Sigmoid colon (tissue), 7 donors: ENCODE measurements around the gene DLX5. TPM values are rescaled to one million over a fixed set of nuclear protein-coding genes. Genes with fewer than 3 reads are reported as not detected.

Experiments used
- DNase-seq: peaks from one replicate; pipeline ENCODE4 v3.0.0-alpha.2; 2019
- H3K27ac ChIP-seq, 4 donors: fragments of 200-600 bp; sonication (generic); one replicate each; pipeline ENCODE4 v1.5.1; 2016 to 2019; ENCODE audit warnings: mild to moderate bottlenecking in 1 of 4
- H3K27me3 ChIP-seq, 3 donors: fragments of 200-600 bp; sonication (generic); one replicate each; pipeline ENCODE4 v1.5.1; 2019; ENCODE audit warnings: mild to moderate bottlenecking in 1 of 3
- H3K36me3 ChIP-seq, 4 donors: fragments of 200-600 bp; sonication (generic); one replicate each; pipeline ENCODE4 v1.5.1; 2016 to 2019
- H3K4me1 ChIP-seq, 4 donors: fragments of 200-600 bp; sonication (generic); one replicate each; pipeline ENCODE4 v1.5.1; 2017 to 2019
- H3K4me3 ChIP-seq, 4 donors: fragments of 200-600 bp; sonication (generic); one replicate each; pipeline ENCODE4 v1.5.1; 2017 to 2019; ENCODE audit warnings: mild to moderate bottlenecking in 2 of 4, moderate library complexity in 1 of 4
- H3K9me3 ChIP-seq, 4 donors: fragments of 200-600 bp in 3 of 4; sonication (generic) in 3 of 4; one replicate each; pipeline versions ENCODE4 v1.5.1 to v1.6.1; 2013 to 2019
- CTCF ChIP-seq, 4 experiments: fragments of 450-650 bp in 3 of 4; fragments of 200-600 bp in 1 of 4; IDR thresholded peaks; one replicate each; pipeline ENCODE4 v1.5.1; 2016 to 2019; ENCODE audit warnings: antibody characterized with exemption in 4 of 4, mild to moderate bottlenecking in 3 of 4, moderate library complexity in 2 of 4
- EP300 ChIP-seq, 4 donors: sonication (generic); formaldehyde crosslinking; IDR thresholded peaks; one replicate each; pipeline ENCODE4 v1.6.1; 2017; ENCODE audit warnings: antibody characterized with exemption in 4 of 4
- POLR2A ChIP-seq, 2 donors: fragments of 450-650 bp; IDR thresholded peaks; one replicate each; pipeline ENCODE4 v1.6.1; 2016; ENCODE audit warnings: antibody characterized with exemption in 2 of 2, mild to moderate bottlenecking in 2 of 2, moderate library complexity in 2 of 2
- POLR2AphosphoS5 ChIP-seq, 4 donors: sonication (generic); formaldehyde crosslinking; IDR thresholded peaks; one replicate each; pipeline ENCODE4 v1.6.1; 2017; ENCODE audit warnings: antibody characterized with exemption in 4 of 4
- whole genome bisulfite sequencing, 2 donors: extraction: QIAGEN DNeasy Blood & Tissue Kit; methylation state at CpG; one replicate each; pipeline ENCODE4 v1.1.7; 2013; 5-methylcytosine and 5-hydroxymethylcytosine counted together
- intact Hi-C: fragments of 100-400 bp; cut with DNase I; formaldehyde crosslinking; loops from one replicate; pipeline ENCODE4 v1.15.1; 2023
- polyA plus RNA-seq, 3 donors: library from polyadenylated mRNA; stranded (reverse); fragments of 200-250 nt; gene quantifications; one replicate each; pipeline ENCODE4 v1.2.3, GENCODE V29; 2013
- total RNA-seq, 4 donors: library from RNA; depleted of rRNA; stranded (reverse); fragments of >200 nt; gene quantifications; one replicate each; pipeline ENCODE4 v1.1.0, GENCODE V29; 2016
- donor health status: healthy with polysubstance abuse.
- donor health status: Bipolar disorder and iron deficiency.
- donor health status: healthy.

The DLX5 gene
- total and polyA plus RNA-seq, 7 donors = 0.10 to 0.71 (median 0.41) TPM; not detected in 4

DNA sequence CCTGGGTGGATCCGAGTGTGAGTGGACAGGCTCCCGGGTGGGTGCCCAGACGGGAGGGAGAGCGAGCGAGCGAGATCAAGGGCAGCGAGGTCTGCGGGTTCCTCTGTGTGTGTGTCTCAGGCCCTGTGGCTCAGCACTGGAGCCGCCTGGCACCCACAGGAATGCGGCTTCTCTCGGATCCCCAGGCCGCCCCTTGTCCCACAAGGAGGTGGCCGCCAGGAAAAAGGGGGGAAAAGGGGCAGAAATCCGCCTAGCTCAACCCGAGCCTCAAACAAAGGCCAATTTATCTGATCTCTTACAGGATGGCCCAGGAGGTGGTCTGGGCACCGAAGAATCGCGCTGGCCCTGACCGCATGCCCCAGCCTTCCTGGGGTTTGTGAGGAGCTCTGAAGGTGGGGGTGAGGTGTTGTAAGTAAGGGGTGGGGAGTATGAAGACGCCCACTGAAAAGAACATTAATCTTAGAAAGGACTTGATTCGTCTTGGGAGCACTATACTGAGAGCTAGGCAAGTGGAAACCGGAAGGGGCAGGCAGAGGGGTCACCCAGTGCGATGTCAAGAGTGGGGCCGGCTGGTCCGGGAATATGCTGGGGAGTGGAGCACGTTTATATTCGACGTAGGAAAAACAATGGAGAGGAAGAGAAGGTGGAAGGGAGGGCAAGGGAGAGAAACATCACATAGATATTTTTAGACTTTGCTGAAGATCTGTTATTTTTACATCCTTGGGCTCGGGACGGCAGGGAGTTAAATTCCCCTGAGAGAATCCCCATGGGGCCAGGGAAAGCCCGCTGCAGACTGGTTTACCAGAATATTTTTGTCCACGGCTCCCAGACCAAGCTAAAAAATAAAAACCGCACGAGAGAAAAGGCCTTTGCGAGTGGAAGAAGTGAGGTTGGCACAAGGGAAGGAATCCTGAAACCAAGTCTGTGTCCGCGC is 7.2 kb downstream of the DLX5 start:
- Histone ChIP-seq H3K36me3 (no peaks in the 10 kb centered on the region), H3K4me3 (no peak overlapping the region), H3K9me3 (no peaks in the 10 kb centered on the region), H3K4me1 (peaks cover 0 to 44% (median 32%) of the 10 kb centered on the region in 4 donors), H3K27me3 (peaks cover 57 to 100% (median 98%) of the 10 kb centered on the region in 3 donors), H3K27ac (no peak overlapping the region)
- no peak for DNase-seq
- intact Hi-C loops = no loop called here
- whole genome bisulfite sequencing, 2 donors = 5 to 14% methylated on average over 37 of the region's 37 CpGs
- TF ChIP-seq POLR2AphosphoS5 (IDR thresholded peaks at IDR 0.05) (no peak), EP300 (IDR thresholded peaks at IDR 0.05) (no peak), CTCF (IDR thresholded peaks at IDR 0.05) (no peak)

DNA sequence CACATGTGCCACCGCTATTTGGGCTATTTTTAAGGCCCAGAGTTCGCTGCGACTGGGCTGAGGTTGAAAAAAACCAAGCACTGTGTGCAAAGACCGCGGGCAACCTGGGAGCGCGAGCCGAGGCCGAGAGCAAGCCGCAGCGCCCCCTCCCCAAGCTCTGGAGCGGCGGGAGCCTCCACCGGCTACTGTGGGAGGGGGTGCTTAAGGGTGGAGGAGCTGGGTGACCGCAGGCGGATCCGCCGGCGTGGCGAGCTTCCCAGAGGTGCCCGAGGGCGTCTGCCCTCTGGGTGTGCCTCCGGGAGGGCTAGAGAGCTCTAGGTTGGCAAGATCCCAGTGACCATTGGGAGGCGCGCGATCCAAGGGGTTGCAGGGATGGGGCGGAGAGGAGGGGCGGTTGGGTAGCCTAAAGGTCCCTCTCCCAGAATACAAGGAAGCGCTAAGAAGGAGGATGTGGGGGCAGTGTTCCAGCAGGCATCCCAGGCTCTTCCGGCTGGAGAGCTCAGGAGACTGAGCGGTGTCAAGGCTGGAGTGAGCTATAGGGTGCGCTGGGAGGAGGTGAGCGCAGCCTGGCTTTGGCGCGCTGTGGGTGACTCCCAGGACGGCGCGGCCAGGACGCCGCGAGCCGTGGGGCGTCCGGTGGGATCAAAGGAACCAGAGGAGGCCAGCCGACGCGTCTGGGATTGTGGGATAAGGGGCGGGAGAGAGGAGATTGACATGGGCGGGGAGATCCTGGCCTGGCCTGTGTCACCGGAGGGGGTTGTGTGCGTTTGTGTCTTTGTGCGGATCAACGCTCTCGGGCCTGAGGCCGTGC is 8.0 kb downstream of the DLX5 start:
- Histone ChIP-seq H3K27me3 (peaks cover 57 to 100% (median 98%) of the 10 kb centered on the region in 3 donors), H3K4me1 (peaks cover 0 to 37% (median 31%) of the 10 kb centered on the region in 4 donors), H3K4me3 (no peak overlapping the region), H3K36me3 (no peaks in the 10 kb centered on the region), H3K27ac (no peak overlapping the region), H3K9me3 (no peaks in the 10 kb centered on the region)
- intact Hi-C loops = no loop called here
- TF ChIP-seq POLR2AphosphoS5 (IDR thresholded peaks at IDR 0.05) (no peak), EP300 (IDR thresholded peaks at IDR 0.05) (no peak), POLR2A (IDR thresholded peaks at IDR 0.05) (no peak), CTCF (IDR thresholded peaks at IDR 0.05) (no peak)
- no peak for DNase-seq
- 2 to 5% methylated on average over 55 of the region's 55 CpGs for WGBS, 2 donors

- WGBS, 2 donors = 4 to 5% methylated on average over 12 of the region's 12 CpGs
- peaks cover 56 to 100% (median 97%) of the 10 kb centered on the region in 3 donors for H3K27me3 ChIP-seq
- TF ChIP-seq POLR2A (IDR thresholded peaks at IDR 0.05) = no peak
- no peak for TF ChIP-seq POLR2AphosphoS5 (IDR thresholded peaks at IDR 0.05)
- no peak for TF ChIP-seq CTCF (IDR thresholded peaks at IDR 0.05)
- no peak overlapping the region for H3K27ac ChIP-seq
- H3K36me3 ChIP-seq = no peaks in the 10 kb centered on the region
- H3K4me1 ChIP-seq = peaks cover 0 to 30% (median 23%) of the 10 kb centered on the region in 4 donors
- no peaks in the 10 kb centered on the region for H3K9me3 ChIP-seq
- no peak overlapping the region for H3K4me3 ChIP-seq
- intact Hi-C loops = no loop called here
- no peak for DNase-seq
Measured at GRCh38 chr7:97015756-97016380, 8.8 kb downstream of the DLX5 start.

- DNase-seq = no peak
- no peak overlapping the region for H3K27ac ChIP-seq
- intact Hi-C loops = no loop called here
- H3K36me3 ChIP-seq = no peaks in the 10 kb centered on the region
- WGBS, 2 donors = 13 to 16% methylated on average over 3 of the region's 3 CpGs
- TF ChIP-seq POLR2AphosphoS5 (IDR thresholded peaks at IDR 0.05) (no peak), POLR2A (IDR thresholded peaks at IDR 0.05) (no peak), EP300 (IDR thresholded peaks at IDR 0.05) (no peak), CTCF (IDR thresholded peaks at IDR 0.05) (no peak)
- no peaks in the 10 kb centered on the region for H3K9me3 ChIP-seq
- H3K4me1 ChIP-seq = peaks cover 0 to 28% (median 21%) of the 10 kb centered on the region in 4 donors
- H3K27me3 ChIP-seq = peaks cover 51 to 100% (median 97%) of the 10 kb centered on the region in 3 donors
- no peak overlapping the region for H3K4me3 ChIP-seq
Measured at GRCh38 chr7:97015279-97015678, 9.4 kb downstream of the DLX5 start.
